NCI-H226 (cell line): Measurements from ENCODE around the gene C1QTNF1.
"Not testable (repeated sequence)": the region's sequence is repeated elsewhere in the genome, so short reads cannot be mapped to it uniquely, and the experiment has no call there.

ENCODE experiments used
- DNase-seq: peaks from one replicate; pipeline ENCODE4 v3.0.0-alpha.2; 2015

C1QTNF1 gene

DNA sequence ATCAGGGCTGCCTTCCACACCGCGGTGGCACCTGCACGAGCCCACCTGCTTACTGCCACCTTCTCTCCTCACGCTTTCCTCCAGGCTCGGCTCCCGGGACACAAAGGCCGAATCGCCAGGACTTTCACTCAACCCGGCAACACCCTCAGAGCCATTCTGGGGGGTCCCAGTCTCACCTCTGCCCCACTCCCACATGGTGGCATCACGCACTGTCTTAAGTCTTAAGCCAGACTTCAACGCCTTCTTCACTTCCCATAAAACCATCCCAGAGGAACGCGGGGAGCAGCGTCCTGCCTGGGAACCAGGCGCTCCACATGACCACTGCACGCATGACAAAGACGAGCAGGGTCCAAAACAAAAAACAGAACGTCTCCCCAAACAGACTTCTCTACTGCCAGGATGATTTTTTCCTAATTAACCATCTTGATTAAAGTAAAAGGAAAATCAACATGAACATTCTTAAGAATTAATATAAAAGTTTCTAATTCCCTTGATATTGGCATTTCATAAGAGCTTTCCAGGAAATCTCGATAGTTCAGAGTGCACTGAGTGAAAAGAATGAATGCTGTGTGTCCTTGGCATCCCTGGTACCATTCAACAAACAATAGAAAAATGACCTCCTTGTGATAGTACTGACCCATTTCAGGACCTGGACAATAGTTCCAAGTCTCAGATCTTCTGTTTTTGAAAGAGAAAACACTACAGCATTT is 17.0 kb upstream of the C1QTNF1 start:
- DNase-seq = no peak

DNA sequence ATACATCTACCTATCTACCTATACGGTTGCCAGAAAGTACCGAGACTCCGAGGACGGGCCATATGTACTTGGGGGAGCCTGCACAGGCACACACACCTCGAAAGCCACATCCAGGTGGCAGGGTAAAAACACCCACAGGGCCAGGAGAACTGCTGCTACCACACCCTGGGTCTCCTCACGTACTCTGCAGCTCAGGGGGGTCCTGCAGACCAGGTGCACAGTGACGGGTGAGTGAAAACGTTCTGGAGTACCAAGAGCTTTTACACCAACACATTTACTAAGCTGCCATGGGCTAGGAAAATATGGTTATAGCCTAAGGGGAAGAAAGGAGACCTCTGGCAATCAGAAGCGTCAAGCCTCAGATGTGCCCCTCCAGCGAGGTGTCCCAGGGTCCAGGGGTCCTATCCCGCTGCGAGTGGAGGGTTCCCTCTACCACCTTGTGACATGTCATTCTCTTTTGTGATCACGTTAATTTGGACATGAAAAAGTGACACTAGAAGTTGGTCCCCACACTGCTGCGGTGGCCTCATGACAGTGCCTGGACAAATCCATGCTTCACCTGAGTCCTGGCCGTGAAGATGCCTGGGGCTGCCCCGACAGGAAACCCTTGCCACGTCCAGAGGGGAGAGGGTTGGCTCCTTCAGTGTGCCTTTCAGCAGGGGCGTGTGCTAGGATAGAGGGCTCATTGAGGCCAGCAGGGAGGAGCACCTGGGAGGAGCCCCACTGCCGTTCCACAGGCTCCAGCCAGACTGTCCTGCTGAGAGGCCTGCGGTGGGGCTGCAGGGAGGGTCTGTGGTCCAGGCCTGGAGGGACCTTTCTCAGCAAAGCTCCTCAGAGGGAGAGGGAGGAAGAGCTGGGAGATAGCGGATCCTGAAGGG is 16.2 kb upstream of the C1QTNF1 start:
- DNase-seq = no peak

DNA sequence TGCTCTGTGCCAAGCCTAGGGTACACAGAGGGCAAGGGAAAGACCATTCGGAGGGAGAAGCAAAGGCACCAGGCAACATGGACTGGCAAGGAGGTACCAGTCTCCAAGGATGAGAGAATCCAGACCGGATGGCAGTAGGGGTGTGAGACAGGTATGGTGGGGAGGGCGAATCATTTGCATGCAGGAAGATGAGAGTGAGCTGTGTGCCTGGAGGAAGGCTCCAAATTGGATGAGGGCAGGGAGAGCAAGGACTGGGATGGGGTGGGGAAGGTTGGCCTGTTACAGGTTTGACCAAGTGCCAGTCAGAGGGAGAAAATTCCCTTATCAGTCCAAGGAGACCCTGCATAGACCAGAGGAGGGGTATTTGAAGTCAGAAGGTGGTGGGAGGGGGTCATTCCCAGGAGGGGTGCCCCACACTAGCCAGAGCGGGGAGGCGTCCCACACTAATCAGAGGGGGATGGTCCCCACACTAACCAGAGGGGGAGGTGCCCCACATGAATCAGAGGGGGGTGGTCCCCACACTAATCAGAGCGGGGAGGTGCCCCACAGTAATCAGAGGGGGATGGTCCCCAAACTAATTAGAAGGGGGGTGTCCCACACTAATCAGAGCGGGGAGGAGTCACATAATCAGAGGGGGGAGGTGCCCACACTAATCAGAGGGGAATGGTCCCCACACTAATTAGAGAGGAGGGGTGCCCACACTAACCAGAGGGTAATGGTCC is 15.1 kb upstream of the C1QTNF1 start:
- no peak for DNase-seq

DNA sequence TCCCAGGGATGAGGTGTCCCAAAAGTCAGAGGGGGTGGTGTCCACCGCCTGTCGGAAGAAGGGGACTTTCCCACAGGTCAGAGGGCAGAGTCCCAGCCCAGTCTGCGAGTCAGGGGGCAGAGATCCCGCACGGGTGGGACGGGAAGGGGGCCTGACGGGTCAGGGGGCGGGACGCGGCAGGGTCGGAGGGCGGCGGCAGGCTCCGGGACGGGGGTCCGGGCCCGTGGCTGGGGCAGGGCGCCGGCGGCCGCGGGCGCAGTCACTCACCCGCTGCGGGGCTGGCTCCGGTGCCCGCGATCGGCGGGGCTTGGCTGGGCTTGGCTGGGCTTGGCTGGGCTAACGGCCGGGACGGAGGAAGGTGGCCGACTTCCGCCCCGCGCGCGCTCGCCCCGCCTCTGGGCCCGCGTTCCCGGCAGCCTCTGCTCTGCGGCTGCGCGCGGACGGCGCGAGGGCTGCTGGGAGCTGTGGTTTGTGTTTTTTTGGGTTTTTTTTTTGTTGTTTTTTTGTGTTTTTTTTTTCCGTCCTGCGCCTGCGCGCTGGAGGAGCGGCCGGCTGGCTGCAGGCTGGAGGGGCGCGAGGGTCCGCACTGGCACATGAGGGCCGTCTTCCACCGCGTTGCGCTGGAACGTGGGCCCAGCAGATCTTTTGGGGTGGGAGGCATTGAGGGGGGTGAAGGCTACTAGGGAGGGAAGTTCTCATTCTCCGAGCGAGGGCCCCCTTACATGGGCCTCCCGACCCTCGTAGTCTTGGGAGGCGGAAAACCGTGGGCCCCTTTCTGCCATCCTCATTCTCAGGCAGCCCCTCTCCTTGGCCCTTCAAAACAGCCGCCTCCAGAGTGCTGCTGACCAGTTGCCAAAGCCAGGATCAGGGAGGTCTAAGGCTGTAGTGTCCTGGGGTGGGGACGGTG is 14.3 kb upstream of the C1QTNF1 start, which contains the start of gene CANT1:
CANT1 (minus strand) TSS at position 368 of the 907 bp plus-strand sequence. CDS start 12,142 bp downstream, outside the sequence.
- DNase-seq = peak; percentile 74

DNA sequence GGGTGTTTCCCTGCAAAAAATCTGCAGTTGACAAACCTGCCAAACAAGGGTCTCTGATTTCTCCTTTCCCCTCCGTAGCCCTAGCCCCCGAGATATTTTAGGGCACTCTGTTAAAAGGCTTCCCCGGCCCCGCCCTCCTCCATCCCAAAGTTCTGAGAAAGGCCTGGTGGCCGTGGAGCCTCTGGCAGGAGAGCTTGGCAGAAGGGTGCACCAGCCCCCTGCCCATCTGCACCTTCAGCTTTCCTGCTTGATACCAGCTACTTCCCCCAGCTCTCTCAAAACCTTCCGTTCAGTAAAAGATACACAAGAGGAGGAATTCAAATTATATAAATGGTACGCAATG is 13.7 kb upstream of the C1QTNF1 start:
- DNase-seq = no peak

DNA sequence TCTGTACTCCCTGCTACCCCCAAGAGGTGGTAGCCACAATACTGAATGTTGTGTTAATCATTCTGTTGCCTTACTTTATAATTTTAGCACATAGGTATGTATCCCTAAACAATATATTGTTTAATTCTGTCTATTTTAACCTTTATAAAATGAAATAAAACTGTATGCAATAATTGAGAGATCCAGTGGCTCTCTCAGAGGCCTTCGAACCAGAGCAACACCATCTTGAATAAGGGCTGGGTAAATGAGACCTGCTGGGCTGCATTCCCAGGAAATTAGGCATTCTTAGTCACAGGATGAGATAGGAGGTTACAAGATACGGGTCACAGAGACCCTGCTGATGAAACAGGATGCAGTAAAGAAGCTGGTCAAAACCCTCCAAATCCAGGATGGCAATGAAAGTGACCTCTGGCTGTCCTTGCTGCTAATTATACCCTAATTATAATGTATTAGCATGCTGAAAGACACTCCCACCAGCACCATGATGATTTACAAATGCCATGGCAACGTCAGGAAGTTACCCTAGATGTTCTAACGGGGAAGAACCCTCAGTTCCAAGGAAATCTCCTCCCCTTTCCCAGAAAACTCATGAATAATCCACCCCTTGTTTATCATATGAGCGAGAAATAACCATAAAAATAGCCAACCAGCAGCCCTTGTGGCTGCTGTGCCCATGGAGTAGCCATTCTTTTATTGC is 12.4 kb upstream of the C1QTNF1 start:
- peak; percentile 57 for DNase-seq

DNA sequence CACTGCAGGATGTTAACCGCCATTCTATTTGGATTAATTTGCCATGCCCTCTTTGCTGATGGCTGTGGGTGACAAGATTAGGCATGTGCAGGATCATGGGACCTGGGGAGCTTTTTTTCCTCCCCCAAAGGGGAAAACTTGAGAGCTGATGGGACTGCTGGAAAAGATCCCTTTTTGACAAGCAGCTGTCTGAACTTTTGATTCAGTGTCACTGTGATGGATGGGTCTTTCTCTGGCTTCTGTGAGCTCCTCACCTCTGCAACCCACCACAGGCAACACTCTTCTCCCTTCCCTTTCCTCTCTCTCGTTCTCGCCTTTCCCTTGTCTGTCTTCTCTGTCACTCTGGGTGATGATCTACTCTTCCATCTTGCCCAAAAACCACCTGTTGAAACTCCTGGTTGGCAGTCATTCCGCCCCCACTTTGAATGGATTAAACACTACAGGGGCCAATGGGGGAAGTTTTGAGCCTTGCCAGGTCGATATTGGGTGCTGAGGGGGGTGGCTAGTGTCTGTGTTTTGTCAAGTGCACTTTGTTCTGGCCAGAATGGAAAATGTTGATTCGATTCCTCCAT is 11.3 kb upstream of the C1QTNF1 start:
- DNase-seq = no peak

DNA sequence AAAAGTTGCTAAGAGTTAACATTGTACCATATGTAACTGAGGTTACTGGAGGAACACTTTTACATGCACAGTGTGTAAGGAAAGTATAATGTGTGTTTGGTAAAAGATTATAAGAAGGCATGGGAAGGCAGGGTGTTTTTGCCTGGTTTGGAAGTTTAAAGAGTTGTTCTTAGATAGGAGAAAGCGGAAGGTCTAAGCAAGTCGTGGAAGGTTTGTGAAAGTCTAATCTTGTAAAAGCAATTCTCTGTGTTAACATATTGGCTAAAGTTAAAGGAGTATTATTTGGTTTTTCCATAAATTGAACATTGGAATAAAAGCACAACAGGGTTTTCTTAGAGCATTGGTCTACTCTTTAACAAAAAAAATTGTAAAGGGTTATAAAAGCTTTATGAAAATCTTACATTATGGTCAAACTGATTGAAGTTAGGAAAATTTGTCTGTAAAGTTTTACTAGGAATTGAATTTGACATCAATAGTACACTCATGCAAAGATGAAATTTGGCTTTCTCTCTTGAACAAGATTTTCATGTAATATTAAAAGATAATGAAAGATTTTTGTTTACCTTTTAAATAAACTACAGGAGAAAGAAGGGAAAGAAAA is 9.7 kb upstream of the C1QTNF1 start:
- no peak for DNase-seq

DNA sequence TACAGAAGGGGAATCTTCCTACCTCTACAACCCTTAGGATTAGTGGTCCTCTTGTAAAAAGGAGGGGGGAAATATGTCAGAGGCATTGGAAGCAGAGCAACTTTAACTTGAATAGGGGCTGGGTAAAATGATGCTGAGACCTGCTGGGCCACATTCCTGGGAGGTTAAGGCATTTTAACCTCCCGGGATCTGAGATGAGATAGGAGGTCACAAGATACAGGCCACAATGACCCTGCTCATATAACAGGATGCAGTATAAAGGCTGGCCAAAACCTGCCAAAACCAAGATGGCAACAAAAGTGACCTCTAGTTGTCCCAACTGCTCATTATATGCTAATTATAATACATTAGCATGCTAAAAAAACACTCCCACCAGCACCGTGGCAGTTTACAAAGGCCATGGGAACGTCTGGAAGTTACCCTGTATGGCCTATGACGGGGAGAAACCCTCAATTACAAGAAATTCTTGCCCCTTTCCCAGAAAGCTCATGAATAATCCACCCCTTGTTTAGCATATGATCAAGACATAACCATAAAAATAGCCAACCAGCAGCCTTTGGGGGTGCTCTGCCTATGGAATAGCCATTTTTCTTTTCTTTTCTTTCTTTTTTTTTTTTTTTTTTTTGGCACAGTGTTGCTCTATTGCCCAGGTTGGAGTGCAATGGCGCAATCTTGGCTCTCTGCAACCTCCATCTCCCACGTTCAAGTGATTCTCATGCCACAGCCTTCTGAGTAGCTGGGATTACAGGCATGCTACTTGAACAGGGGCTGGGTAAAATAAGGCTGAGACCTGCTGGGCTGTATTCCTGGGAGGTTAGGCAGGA is 6.2 kb upstream of the C1QTNF1 start:
- peak; percentile 57 for DNase-seq

DNA sequence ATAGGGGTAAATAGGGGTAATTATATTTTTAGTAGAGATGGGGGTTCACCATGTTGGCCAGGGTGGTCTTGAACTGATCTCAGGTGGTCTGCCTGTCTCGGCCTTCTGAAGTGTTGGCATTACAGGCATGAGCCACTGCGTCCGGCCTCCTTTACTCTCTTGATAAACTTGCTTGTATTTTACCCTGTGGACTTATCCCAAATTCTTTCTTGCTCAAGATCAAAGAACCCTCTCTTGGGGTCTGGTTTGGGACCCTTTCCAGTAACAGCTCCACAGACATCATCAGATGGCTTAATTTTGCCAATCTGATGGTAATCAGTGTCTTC is 5.6 kb upstream of the C1QTNF1 start:
- DNase-seq = no peak

DNA sequence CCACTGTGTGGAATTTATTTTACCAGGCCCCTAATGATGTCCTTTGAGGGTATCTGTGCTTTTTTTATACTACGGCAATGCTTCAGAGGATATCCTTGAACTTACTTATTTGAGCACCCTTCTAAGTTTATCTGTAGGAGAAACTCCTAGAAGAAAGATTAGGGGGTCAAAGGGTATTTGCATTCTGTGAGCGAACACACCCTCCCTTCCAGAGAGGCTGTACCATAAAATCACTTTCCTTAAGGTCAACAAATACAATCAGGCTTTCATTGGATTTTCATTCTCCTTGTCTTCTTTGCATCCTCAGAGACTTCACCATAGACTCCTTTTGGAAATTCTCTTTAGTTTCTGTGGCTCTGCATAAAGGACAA is 4.7 kb upstream of the C1QTNF1 start:
- no peak for DNase-seq

DNA sequence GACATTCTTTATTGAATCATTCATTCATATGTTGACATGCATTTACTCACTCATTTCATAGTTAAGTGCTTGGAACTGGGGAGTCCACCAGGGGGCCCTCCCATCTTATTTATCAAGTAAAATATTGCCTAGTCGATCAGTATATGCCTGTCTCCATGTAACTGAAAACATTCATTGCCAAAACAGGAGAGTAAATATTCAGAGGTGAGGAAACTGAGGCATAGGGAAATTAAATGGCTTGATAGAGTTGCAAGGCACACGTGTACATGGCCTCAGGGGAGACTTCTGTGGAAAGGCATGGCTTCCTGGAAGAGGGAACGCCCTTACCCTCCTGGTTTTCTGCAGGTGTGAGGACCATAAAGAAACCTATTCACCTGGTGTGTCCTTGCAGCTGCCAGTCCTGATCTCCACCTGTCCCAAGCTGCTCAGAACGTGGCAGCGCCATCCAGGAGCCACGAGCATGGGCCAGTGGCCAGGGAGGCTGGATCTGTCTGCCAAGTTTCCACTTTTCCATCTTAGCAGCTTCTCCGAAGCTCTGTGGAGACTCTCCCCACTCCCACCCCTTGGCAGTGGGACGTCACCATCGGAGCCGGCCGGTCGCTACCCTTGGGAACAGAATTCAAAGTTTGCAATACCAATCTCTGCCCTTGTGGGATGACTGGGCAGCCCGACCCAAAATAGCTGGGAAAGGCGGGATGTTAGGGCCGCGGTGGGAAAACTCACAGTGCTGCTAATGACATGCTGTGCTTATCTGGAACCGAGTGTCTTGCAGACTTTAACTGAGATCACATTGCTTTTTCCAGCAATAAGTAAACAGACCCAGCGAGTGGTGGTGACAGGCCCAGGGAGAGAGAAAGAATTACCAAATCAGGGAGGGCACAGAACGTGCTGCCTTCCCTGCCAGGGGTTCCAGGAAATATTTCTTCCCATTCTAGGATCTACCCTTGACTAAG is 4.1 kb upstream of the C1QTNF1 start:
- DNase-seq = no peak

DNA sequence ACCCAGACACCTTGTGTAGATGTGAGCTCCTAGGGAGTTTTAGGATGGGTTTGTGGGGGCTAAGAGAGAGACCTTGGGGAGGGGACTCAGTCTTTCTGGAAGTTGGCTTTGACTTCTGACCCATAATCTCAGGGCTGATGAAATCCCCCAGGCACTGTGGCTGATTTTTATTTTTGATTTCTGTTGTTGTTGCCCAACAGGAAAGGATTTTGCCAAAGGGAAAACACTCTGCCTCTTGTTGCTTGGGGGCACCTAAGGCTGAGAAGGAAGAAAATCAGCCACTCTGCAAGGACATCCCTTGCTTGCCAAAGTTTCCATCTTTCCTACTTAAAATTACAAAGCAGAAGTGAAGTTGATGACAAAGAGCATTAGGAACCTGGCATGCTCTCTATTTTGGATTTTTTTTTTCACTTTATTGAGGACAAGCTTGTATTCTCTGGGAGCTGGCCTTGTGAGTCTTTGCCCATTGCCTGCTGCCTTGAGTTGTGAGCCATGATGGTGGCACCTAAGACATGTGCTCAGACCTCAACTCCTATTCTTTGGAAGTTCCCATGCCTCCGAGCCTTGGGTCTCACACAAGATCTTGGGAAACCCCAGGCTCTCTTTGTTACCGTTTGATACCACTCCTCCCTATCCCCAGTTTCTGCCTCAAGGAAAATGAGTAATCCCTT is 3.2 kb upstream of the C1QTNF1 start:
- peak; percentile 72 for DNase-seq

DNA sequence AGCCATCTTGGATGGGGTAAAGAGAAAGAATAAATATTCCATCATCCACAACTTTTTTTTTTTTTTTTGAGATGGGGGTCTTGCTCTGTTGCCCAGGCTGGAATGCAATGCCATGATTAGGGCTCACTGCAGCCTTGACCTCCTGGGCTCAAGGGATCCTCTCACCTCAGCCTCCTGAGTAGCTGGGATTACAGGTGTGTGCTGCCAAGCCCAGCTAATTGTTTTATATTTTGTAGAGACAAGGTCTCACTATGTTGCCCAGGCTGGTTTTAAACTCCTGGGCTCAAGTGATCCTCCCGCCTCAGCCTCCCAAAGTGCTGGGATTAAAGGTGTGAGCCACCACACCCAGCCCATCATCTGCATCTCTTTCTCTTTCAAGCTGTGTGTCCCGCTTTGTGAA is 2.0 kb upstream of the C1QTNF1 start:
- DNase-seq = not testable (repeated sequence)

DNA sequence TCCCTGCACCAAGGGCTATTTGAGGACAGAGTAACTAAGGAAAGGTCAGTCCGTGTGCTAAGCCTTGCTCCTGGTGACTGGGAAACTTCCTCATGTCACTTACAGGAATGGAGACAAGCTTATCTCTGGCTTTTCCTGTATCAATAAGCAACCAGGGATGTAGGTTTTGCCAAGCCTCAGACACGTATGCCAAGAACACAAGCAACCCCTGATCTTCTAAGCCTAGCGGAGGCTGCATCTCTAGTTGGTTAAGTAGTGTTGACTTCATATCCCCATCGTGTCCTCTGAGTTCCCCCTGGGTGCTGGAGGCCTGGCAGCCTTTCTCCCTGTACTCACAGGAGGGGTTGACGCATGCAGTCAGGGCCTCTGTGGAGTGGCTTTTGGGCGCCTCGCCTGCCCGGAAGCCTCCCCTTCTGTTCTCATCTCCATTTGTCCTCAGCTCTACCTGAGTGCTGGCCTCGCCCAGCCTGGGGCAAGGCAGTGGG is 1.4 kb upstream of the C1QTNF1 start:
- no peak for DNase-seq

DNA sequence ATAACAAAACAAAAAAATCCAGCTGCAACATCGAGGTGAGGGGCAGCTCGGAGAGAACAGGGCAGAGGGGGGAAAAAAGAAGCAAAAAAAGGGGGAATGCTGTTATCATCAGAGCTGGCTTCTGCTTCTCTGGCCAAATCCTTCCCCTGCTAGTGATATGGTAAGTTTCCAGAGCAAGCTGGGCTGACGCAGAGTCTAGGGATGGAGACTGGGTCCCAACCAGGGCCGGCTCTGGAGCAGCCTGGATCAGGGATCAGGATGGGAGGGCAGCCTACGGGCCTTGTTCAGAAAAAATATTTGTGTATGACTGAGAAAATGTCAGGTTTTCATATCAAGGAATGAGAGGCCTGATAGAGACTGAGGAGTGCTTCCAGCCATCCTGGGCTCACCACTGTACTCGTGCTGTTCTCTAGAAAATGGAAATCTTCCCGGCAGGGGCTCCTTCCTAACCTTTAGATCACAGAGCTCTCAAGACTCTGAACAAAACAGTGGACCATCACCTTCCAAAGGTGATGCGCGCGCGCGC is 726 bp upstream of the C1QTNF1 start:
- no peak for DNase-seq

DNA sequence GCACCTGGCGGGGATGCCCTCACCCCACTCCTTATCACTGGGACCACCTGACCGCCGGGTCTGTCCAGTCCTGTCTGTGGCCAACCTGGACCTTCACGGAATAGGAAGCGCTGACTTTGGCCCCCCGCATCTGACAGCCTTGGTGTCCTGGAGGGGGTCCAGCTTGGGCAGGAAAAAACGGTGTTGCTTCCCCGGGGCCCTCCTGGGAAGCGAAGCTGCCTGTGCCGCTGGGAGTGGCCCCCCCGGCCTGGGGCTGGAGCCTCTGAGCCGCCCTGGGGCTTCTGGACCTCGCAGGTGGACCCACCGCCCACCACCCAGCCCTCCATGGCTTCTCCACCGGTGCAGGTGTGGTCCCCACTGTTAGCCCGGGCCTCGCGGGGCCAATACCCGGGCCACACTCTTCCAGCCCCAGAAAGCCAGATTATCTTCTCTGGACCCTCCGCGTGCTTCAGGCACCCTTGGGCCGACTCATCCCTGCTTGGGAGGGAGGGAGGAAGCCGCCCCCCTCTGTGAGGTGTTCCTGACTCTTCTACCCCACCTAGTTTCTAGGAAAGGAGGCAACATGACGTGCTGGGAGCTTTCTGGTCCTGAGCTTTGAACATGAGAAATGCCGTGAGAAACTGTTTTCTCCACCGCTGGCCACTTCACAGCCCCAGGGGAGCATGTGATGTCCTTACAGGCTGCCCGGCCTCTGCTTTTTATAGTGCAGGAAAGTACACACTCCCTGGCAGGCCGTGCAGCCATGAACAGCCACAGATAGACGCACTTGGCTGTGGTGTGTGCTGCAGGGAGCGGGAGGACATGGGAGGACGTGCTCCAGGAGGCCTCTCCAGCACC is 1.1 kb downstream of the C1QTNF1 start:
- no peak for DNase-seq
